ENCODE results near the gene NFIC.

- TF ChIP-seq CTCF (IDR thresholded peaks at IDR 0.05) = no peak
- no peak for TF ChIP-seq ZFX (IDR thresholded peaks at IDR 0.05; ENCODE audit: borderline replicate concordance)
These were observed 75.0 kb downstream of the NFIC start for GRCh38 chr19:3441089-3441985.
